ENCODE results near the gene PPP4C.

- TF ChIP-seq CTCF (IDR thresholded peaks at IDR 0.05; ENCODE audit: insufficient read depth, low read length, poor library complexity, severe bottlenecking) (no peak), EZH2phosphoT487 (conservative IDR thresholded peaks at IDR 0.05; ENCODE audit: low read length) (no peak)
These were observed 44.9 kb upstream of the PPP4C start, which contains the start of gene TLCD3B for GRCh38 chr16:30030841-30031413.

Data from SU-DHL-6 (cell line).